Measurements from ENCODE around the gene RXRA. TPM values are rescaled to one million over a fixed set of nuclear protein-coding genes. Genes with fewer than 3 reads are reported as not detected.
A peak's percentile ranks its signal among the peaks of the same experiment; 100 is the strongest.

Gene RXRA
- total RNA-seq, 6 experiments from 2014 or later, result 23.2 to 31.9 (median 28.0) TPM

GRCh38 chr9:134436379-134436762, 110.1 kb downstream of the RXRA start:
- no peak for DNase-seq
- H3K27me3 Mint-ChIP-seq (ENCODE audit: insufficient read depth), result peaks cover 6% of the 10 kb centered on the region; the same call in 1 of the 2 replicates
- no peak overlapping the region for H3K4me3 Mint-ChIP-seq
- peaks cover 21% of the 10 kb centered on the region for H3K4me1 Mint-ChIP-seq (ENCODE audit: low read depth)
- no peak for TF ChIP-seq CTCF (IDR thresholded peaks at IDR 0.05)
- no peak overlapping the region for H3K27ac Mint-ChIP-seq
- H3K36me3 Mint-ChIP-seq (ENCODE audit: low read depth), result no peaks in the 10 kb centered on the region; the same call in none of the 2 replicates
- no peaks in the 10 kb centered on the region for H3K9me3 Mint-ChIP-seq

GRCh38 chr9:134436911-134437310, 110.7 kb downstream of the RXRA start:
- Mint-ChIP-seq H3K4me1 (ENCODE audit: low read depth) (peaks cover 24% of the 10 kb centered on the region), H3K36me3 (ENCODE audit: low read depth) (no peaks in the 10 kb centered on the region; the same call in none of the 2 replicates), H3K4me3 (no peak overlapping the region), H3K9me3 (no peaks in the 10 kb centered on the region), H3K27me3 (ENCODE audit: insufficient read depth) (peaks cover 11% of the 10 kb centered on the region), H3K27ac (no peak overlapping the region)
- no peak for DNase-seq
- TF ChIP-seq CTCF (IDR thresholded peaks at IDR 0.05), result no peak

GRCh38 chr9:134437403-134438194, 111.3 kb downstream of the RXRA start:
- Mint-ChIP-seq H3K4me3 (no peak overlapping the region), H3K27ac (no peak overlapping the region), H3K9me3 (no peaks in the 10 kb centered on the region), H3K27me3 (ENCODE audit: insufficient read depth) (peaks cover 13% of the 10 kb centered on the region), H3K36me3 (ENCODE audit: low read depth) (no peaks in the 10 kb centered on the region; the same call in none of the 2 replicates), H3K4me1 (ENCODE audit: low read depth) (peaks cover 30% of the 10 kb centered on the region)
- no peak for DNase-seq
- no peak for TF ChIP-seq CTCF (IDR thresholded peaks at IDR 0.05)

GRCh38 chr9:134438195-134438788, 112.0 kb downstream of the RXRA start:
- TF ChIP-seq CTCF (IDR thresholded peaks at IDR 0.05), result no peak
- H3K4me3 Mint-ChIP-seq, result no peak overlapping the region
- H3K9me3 Mint-ChIP-seq, result no peaks in the 10 kb centered on the region
- peaks cover 26% of the 10 kb centered on the region for H3K4me1 Mint-ChIP-seq (ENCODE audit: low read depth)
- no peak for DNase-seq
- peaks cover 17% of the 10 kb centered on the region for H3K27me3 Mint-ChIP-seq (ENCODE audit: insufficient read depth)
- no peak overlapping the region for H3K27ac Mint-ChIP-seq
- no peaks in the 10 kb centered on the region; the same call in none of the 2 replicates for H3K36me3 Mint-ChIP-seq (ENCODE audit: low read depth)

- DNase-seq, result no peak
- Mint-ChIP-seq H3K27ac (no peak overlapping the region), H3K36me3 (ENCODE audit: low read depth) (no peaks in the 10 kb centered on the region; the same call in 1 of the 2 replicates), H3K4me3 (no peak overlapping the region), H3K9me3 (no peaks in the 10 kb centered on the region), H3K27me3 (ENCODE audit: insufficient read depth) (peaks cover 17% of the 10 kb centered on the region), H3K4me1 (ENCODE audit: low read depth) (peaks cover 24% of the 10 kb centered on the region)
- 0 out of 2 replicates have a peak, but pooled peaks have one; percentile 10 for TF ChIP-seq CTCF (IDR thresholded peaks at IDR 0.05)
Measured at GRCh38 chr9:134439368-134439784, 113.1 kb downstream of the RXRA start.
